ENCODE results near the gene OR5K1.

OR5K1 gene

DNA sequence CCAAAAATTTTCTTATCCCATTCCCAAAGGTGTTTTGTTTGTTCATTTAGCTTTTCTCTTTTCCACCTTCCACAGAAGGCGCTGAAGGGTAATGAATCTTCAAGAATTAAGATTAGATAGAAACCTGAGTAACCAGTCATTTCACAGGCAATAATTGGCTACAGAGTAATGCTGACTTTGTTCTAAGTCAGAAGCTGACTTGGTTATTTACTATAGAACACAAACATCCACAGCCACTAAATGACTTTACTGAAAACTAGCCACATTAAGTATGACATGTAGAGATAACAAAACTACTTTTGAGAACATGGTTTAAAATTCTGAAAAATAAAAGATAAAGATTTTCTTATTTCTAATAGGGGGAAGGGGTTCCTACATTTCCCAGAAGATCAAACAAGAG lies 51.9 kb downstream of the OR5K1 start:
- no peak for DNase-seq (ENCODE audit: low read depth in 2 of 2)

DNA sequence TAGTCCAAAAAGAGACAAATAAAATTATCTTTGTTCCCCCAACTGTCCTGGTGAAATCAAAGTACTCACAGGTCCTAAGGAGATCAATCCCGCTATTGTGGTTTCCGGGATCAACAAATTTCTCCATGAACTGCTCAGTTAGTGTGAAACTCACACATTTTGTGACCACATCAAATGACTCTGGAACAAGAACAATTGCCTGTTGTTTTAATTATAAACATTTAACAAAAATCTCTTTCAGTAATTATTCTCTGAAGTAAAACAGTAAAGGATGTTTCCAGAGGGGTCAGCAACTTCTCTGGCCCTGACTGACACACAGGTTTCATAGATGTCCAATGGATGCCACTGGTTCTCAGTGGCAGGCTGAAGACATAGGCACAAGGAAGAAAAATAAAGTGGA lies 55.8 kb downstream of the OR5K1 start:
- DNase-seq (ENCODE audit: low read depth in 2 of 2): no peak

DNA sequence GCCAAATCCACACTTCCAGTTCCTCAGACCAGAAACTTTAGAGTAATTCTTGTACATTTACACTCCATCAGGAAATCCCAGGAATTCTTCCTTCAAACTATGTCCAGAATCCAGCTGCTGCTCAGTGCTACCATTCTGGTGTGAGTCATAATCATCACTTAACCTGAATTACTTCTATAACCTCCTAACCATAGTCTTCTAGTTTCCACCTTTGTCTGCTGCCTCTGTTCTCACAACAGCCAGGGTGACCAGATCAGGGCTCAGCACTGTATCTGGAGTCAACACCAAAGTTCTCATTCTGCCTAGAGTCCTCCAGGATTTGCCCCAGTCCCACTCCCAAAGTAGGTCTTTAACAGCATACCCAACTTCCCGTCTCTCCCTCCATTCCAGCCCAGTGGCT lies 56.4 kb downstream of the OR5K1 start:
- no peak for DNase-seq (ENCODE audit: low read depth in 2 of 2)

DNA sequence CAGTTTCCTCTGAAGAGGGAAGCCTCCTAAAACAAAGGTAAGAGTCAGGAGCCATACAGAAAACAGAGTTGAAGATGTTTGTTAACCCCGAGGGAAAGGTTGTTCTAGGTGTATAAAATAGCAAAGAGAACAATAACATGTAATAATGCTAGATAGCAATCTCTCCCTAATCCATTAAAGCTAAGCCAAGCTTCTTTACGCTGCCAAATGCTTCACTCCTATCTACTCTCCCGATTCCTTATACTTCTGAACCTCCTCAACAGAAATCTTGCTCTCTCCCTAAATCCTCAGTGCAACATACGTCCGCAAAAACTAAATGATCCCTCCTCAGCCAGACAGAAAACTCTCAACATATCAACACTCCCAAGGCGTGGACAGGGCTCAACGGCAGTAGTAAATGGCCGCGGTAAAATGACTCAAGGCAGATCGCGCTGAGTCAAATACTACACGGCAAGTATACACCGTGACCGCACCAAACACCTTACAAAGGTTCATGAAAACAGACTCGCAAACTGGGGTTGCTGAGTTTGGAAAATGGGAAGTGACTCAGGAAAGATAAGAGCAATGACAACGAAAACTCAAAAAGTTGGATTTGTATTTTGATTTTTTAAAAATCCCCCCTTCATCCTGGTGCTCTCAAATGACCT lies 59.0 kb downstream of the OR5K1 start:
- DNase-seq (ENCODE audit: low read depth in 2 of 2): peak; percentile 23 to 41

Data from stimulated activated CD4-positive, alpha-beta T cell treated with anti-CD3 and anti-CD28 coated beads, Interleukin-12 subunit alpha, Interleukin-12 subunit beta, amount 100 ng/mL, for 24 hours (primary cell).